MCF 10A (cell line): Measurements from ENCODE around the gene AMN1. TPM values are rescaled to one million over a fixed set of nuclear protein-coding genes. Genes with fewer than 3 reads are reported as not detected.
A peak's percentile ranks its signal among the peaks of the same experiment; 100 is the strongest.

ENCODE experiments used
- BruUV-seq: library from RNA; stranded (reverse); fragments of 400-500 nt; replicated peaks from 2 replicates; lab custom pipeline; 2021; lab: Mats Ljungman, UMichigan
- CTCF ChIA-PET: fragments of 300-600 bp; sonication (Branson Sonifier 250); formaldehyde crosslinking; extraction: SDS; loops from one replicate; lab custom pipeline; 2021; ENCODE audit warnings: antibody characterized with exemption, inconsistent platforms; lab: Yijun Ruan, JAX
- POLR2A ChIA-PET: fragments of 300-600, 350-650 bp; sonication (Branson Sonifier 250); formaldehyde crosslinking; extraction: SDS; loops from one replicate; lab custom pipeline; 2020; ENCODE audit warnings: antibody characterized with exemption, inconsistent platforms; lab: Yijun Ruan, JAX
- DNase-seq: peaks from one replicate; pipeline ENCODE4 v3.0.0-alpha.2; 2018; ENCODE audit not compliant: unreplicated experiment
- H3K27ac Mint-ChIP-seq: one replicate; pipeline ENCODE4 v1.8.0; 2022; ENCODE audit warnings: mild to moderate bottlenecking, low read depth, mixed read lengths; ENCODE audit not compliant: unreplicated experiment
- H3K27me3 Mint-ChIP-seq: one replicate; pipeline ENCODE4 v1.8.0; 2022; ENCODE audit warnings: mixed read lengths; ENCODE audit not compliant: insufficient read depth, unreplicated experiment
- H3K36me3 Mint-ChIP-seq: one replicate; pipeline ENCODE4 v1.8.0; 2022; ENCODE audit warnings: mild to moderate bottlenecking, moderate library complexity, mixed read lengths; ENCODE audit not compliant: insufficient read depth, unreplicated experiment
- H3K4me1 Mint-ChIP-seq: one replicate; pipeline ENCODE4 v1.8.0; 2022; ENCODE audit warnings: mixed read lengths; ENCODE audit not compliant: insufficient read depth, unreplicated experiment
- H3K4me3 Mint-ChIP-seq: one replicate; pipeline ENCODE4 v1.8.0; 2022; ENCODE audit warnings: mild to moderate bottlenecking, moderate library complexity, mixed read lengths; ENCODE audit not compliant: unreplicated experiment
- H3K9me3 Mint-ChIP-seq: one replicate; pipeline ENCODE4 v1.8.0; 2022; ENCODE audit warnings: mixed read lengths; ENCODE audit not compliant: unreplicated experiment
- CTCF ChIP-seq: fragments of 200-600 bp; IDR thresholded peaks from one replicate; pipeline ENCODE4 v1.8.0; 2022; ENCODE audit warnings: antibody characterized with exemption, mild to moderate bottlenecking; ENCODE audit not compliant: unreplicated experiment
- intact Hi-C: fragments of 100-400 bp; cut with micrococcal nuclease; formaldehyde crosslinking; loops from 2 replicates; pipeline ENCODE4 v1.14.1; 2022
- total RNA-seq: library from RNA; stranded (reverse); gene quantifications from 2 replicates; pipeline ENCODE4 v1.2.3, GENCODE V29; 2022

Gene AMN1
- total RNA-seq, 1 experiment from 2014 or later: 3.0 TPM

- TF ChIP-seq CTCF: no peak
- Mint-ChIP-seq H3K4me3 (peak within 1 kb of the TSS; percentile 93), H3K4me1 (peaks cover 3% of the 10 kb centered on the region), H3K9me3 (no peaks in the 10 kb centered on the region), H3K27ac (peak within 1 kb of the TSS; percentile 94), H3K27me3 (no peaks in the 10 kb centered on the region), H3K36me3 (peaks cover 6% of the 10 kb centered on the region)
- BruUV-seq: TSS peak; percentile 88
- ChIA-PET POLR2A (interaction anchor here (0.6 to 3.4 kb wide), 10 partner anchors 11 to 1027 kb away, joined by 3 to 24 read pairs (median 5); partner anchors contain the start of genes AMN1, DENND5B, RESF1 and SINHCAF), CTCF (interaction anchor here (0.5 to 1.1 kb wide), 7 partner anchors 24 to 1954 kb away, joined by 3 to 6 read pairs (median 3); no protein-coding TSS in a partner anchor)
- DNase-seq: peak; percentile 96
- intact Hi-C loops: loop anchor here (5.0 to 10.0 kb wide), 3 partner anchors 395 to 1095 kb away; partner anchors contain the start of genes BICD1 and YARS2
Observed at GRCh38 chr12:31659087-31659942, 69.5 kb downstream of the AMN1 start, which contains the start of gene ETFBKMT. Gene ETFBKMT, plus strand, starts transcription at chr12:31659688. Its CDS starts 2,266 bp downstream, at chr12:31661954.

GRCh38 chr12:31658471-31659086 lies 70.2 kb downstream of the AMN1 start:
- H3K36me3 Mint-ChIP-seq: peaks cover 6% of the 10 kb centered on the region
- no peak for TF ChIP-seq CTCF
- BruUV-seq: no TSS peak
- ChIA-PET POLR2A (interaction anchor here (0.6 to 3.4 kb wide), 13 partner anchors 12 to 1028 kb away, joined by 3 to 24 read pairs (median 4); partner anchors contain the start of genes AMN1, DENND5B, RESF1 and SINHCAF), CTCF (interaction anchor here (0.7 to 1.5 kb wide), 6 partner anchors 24 to 654 kb away, joined by 3 to 4 read pairs (median 3); no protein-coding TSS in a partner anchor)
- intact Hi-C loops: loop anchor here (5.0 to 10.0 kb wide), 3 partner anchors 396 to 1096 kb away; partner anchors contain the start of genes BICD1 and YARS2
- H3K4me1 Mint-ChIP-seq: peaks cover 4% of the 10 kb centered on the region
- peak overlapping the region; percentile 93 for H3K4me3 Mint-ChIP-seq
- H3K9me3 Mint-ChIP-seq: no peaks in the 10 kb centered on the region
- H3K27me3 Mint-ChIP-seq: no peaks in the 10 kb centered on the region
- DNase-seq: no peak
- peak overlapping the region; percentile 94 for H3K27ac Mint-ChIP-seq

- ChIA-PET CTCF (interaction anchor here (0.5 to 1.5 kb wide), 7 partner anchors 10 to 791 kb away, joined by 3 to 5 read pairs (median 4); partner anchors contain the start of gene BICD1), POLR2A (interaction anchor here (0.5 to 0.7 kb wide), 3 partner anchors 93 to 451 kb away, joined by 3 to 5 read pairs (median 4); no protein-coding TSS in a partner anchor)
- DNase-seq: no peak
- Mint-ChIP-seq H3K4me3 (no peak overlapping the region), H3K36me3 (no peaks in the 10 kb centered on the region), H3K9me3 (no peaks in the 10 kb centered on the region), H3K27ac (no peak overlapping the region), H3K4me1 (peaks cover 9% of the 10 kb centered on the region), H3K27me3 (no peaks in the 10 kb centered on the region)
- BruUV-seq: no TSS peak
- no peak for TF ChIP-seq CTCF
- intact Hi-C loops: loop anchor here (5.0 to 10.0 kb wide), 3 partner anchors 399 to 1099 kb away; partner anchors contain the start of genes BICD1 and YARS2
Observed at GRCh38 chr12:31655792-31656191, 73.0 kb downstream of the AMN1 start.
